IPS DF 6.9 (cell line): ENCODE data around the gene NOSTRIN.
"Not testable (repeated sequence)": the region's sequence is repeated elsewhere in the genome, so short reads cannot be mapped to it uniquely, and the experiment has no call there.

Source experiments
- DNase-seq: peaks from one replicate; pipeline ENCODE4 v3.0.0-alpha.2; 2013; ENCODE audit warnings: low read depth, low spot score
- H3K27ac ChIP-seq: one replicate; pipeline ENCODE4 v1.5.1; 2013; ENCODE audit warnings: low read length, control low read depth
- H3K27me3 ChIP-seq: 2 replicates; pipeline ENCODE4 v1.6.1; 2013; ENCODE audit warnings: mild to moderate bottlenecking, low read length; ENCODE audit not compliant: control insufficient read depth, insufficient read depth
- H3K36me3 ChIP-seq: 2 replicates; pipeline ENCODE4 v1.6.1; 2013; ENCODE audit warnings: low read length; ENCODE audit not compliant: control insufficient read depth, insufficient read depth
- H3K4me1 ChIP-seq: 2 replicates; pipeline ENCODE4 v1.6.1; 2013; ENCODE audit warnings: low read length; ENCODE audit not compliant: control insufficient read depth, insufficient read depth
- H3K4me3 ChIP-seq: 2 replicates; pipeline ENCODE4 v1.5.1; 2013; ENCODE audit warnings: mild to moderate bottlenecking, low read length
- H3K9me3 ChIP-seq: 2 replicates; pipeline ENCODE4 v1.6.1; 2013; ENCODE audit warnings: low read length, inconsistent platforms; ENCODE audit not compliant: control insufficient read depth, insufficient read depth
- WGBS: extraction: QIAGEN DNeasy Blood & Tissue Kit; methylation state at CpG from one replicate; pipeline ENCODE4 v1.1.7; 2013; ENCODE audit warnings: mixed read lengths, missing lambda C conversion rate; ENCODE audit not compliant: insufficient read length, insufficient coverage; 5-methylcytosine and 5-hydroxymethylcytosine counted together

NOSTRIN gene

DNA sequence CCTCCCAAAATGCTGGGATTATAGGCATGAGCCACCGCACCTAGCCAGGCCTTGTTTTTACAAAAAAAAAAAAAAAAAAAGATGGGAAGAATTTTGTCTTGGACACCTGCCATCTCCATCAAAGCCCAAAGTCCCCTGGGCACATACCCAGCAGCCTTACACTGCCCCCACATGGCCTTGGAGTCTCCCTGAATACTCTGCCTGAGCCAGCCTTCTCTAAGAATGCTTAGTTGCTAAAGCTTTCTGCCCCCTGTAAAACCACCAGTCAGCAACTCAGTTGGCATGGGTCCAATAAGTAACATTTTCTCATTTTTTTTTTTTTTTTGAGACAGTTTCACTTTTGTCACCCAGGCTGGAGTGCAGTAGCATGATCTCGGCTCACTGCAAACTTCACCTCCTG, 47.2 kb downstream of the NOSTRIN start:
- WGBS = no CpG with 5 or more reads among the region's 2 CpGs
- DNase-seq = peak; percentile 11

DNA sequence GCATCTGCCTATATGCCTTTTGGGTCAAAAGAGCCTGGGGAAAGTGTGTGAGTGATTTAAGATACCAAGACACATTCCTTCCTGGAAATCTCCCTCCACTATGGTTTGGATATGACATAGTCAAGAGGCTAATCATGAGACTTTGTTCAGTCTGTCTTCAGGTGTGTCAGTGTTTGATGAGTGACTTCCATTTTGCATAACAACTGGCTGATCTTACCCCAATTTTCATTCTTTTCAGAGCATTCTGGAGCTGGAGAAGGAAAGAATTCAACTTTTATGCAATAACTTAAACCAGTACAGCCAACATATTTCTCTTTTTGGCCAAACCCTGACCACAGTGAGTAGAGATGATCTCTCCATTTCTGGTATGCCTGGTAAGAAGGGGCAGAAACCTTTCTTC, 48.4 kb downstream of the NOSTRIN start:
- DNase-seq = no peak
- Histone ChIP-seq H3K27me3 (no peaks in the 10 kb centered on the region), H3K4me3 (no peak overlapping the region), H3K36me3 (no peaks in the 10 kb centered on the region), H3K27ac (no peak overlapping the region), H3K4me1 (no peaks in the 10 kb centered on the region), H3K9me3 (no peaks in the 10 kb centered on the region)

More for the DNA sequence above, 47.2 kb downstream of the NOSTRIN start:
- no peaks in the 10 kb centered on the region for H3K36me3 ChIP-seq
- no peaks in the 10 kb centered on the region for H3K4me1 ChIP-seq
- H3K9me3 ChIP-seq = no peaks in the 10 kb centered on the region
- H3K27me3 ChIP-seq = no peaks in the 10 kb centered on the region
- H3K4me3 ChIP-seq = no peak overlapping the region
- H3K27ac ChIP-seq = no peak overlapping the region

DNA sequence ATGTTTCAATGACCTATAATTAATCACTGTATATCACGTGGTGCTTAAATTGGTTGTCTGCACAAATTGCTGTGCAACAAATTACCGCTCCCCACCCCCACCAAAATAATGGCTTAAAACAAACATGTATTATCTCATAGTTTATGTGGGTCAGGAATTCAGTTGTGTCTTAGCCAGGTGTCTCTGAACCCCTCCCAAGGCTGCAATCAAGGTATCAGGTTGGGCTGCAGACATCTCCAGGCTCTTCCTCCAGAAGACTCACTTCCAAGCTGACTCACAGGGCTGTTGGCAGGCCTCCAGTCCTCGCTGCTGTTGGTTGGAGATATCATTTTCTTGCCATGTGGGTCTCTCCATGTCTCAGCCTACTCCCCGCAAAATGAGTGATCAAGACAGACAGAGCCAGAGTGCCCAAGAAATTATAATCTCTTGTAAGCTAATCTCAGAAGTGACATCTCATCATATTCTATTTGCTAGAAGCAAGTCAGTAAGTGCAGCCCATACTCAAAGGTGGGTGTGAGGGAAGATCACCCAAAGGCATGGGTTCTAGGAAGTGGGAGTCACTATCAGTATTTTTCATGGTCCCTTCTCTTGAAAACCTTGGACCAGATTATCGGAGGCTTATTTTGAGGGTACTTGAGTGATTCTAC, 49.4 kb downstream of the NOSTRIN start:
- H3K4me3 ChIP-seq = no peak overlapping the region
- WGBS = no CpG with 5 or more reads among the region's 5 CpGs
- H3K4me1 ChIP-seq = no peaks in the 10 kb centered on the region
- no peak for DNase-seq
- no peak overlapping the region for H3K27ac ChIP-seq
- H3K36me3 ChIP-seq = no peaks in the 10 kb centered on the region
- H3K9me3 ChIP-seq = no peaks in the 10 kb centered on the region
- no peaks in the 10 kb centered on the region for H3K27me3 ChIP-seq

DNA sequence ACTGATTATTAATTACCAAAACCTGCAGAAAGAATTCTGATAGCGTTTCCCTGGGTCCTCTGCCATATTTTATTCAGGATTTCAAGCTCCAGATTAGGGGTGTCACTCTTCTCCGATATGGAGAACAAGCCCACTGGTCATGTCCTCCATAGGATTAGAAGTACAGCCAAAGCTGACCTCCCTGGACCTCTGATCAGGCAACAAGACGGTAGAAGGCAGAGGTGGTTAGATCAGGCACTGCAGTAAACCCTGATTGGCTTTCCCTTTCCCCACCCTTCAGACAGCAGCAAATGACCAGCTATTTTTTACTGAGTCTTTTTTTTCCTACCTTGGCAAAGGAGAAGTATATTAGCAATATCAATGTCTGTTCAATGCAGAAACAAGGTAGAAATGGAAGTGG, 50.0 kb downstream of the NOSTRIN start:
- H3K4me3 ChIP-seq = no peak overlapping the region
- no peaks in the 10 kb centered on the region for H3K27me3 ChIP-seq
- H3K36me3 ChIP-seq = no peaks in the 10 kb centered on the region
- no peak for DNase-seq
- no peaks in the 10 kb centered on the region for H3K4me1 ChIP-seq
- no peak overlapping the region for H3K27ac ChIP-seq
- no CpG with 5 or more reads among the region's 3 CpGs for WGBS
- H3K9me3 ChIP-seq = no peaks in the 10 kb centered on the region

DNA sequence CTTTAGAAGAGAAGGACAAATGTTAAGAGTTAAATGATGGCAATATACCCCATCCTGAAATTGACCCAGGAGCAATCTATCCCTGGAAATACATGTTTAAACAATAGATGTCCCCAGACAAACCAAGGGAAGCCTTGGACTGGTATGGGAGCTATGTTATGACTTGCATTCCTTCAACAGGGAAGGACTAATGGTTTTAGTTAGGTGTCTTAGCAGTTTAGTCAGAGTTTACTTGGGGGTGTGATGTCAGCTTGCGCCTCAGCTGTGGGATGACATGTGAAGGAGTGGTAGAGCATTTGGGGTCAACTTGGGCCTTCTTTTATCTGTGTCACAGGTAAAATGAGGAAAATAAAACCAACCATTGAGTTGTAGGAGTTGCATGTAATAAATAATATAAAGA, 51.0 kb downstream of the NOSTRIN start:
- H3K36me3 ChIP-seq = peaks cover 2% of the 10 kb centered on the region; the same call in 1 of the 2 replicates
- WGBS = no CpG with 5 or more reads among the region's 1 CpG

DNA sequence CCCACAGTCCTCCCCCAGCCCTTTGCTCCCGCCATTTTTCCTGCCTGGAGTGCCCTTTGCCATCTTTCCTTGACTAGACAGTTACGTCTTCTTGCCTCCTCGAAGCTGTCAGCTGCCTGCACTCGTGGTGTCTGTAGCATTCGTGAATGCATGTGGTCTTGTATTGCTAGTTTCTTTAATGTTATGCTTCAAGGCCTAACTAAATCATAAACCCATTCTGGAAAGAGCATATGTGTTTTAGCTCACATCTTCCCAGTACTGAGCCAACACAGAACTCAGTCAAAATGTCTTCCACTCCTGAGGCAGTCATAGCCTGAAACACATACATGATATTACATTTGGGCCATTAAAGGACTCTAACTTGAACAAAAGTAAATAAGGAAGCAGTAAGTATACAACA, 52.2 kb downstream of the NOSTRIN start:
- H3K27me3 ChIP-seq = no peaks in the 10 kb centered on the region
- no peak overlapping the region for H3K27ac ChIP-seq
- no peaks in the 10 kb centered on the region for H3K9me3 ChIP-seq
- H3K4me1 ChIP-seq = no peaks in the 10 kb centered on the region
- WGBS = no CpG with 5 or more reads among the region's 5 CpGs
- no peak for DNase-seq
- H3K36me3 ChIP-seq = peaks cover 2% of the 10 kb centered on the region; the same call in 1 of the 2 replicates
- H3K4me3 ChIP-seq = no peak overlapping the region

More for the DNA sequence above, 51.0 kb downstream of the NOSTRIN start:
- Histone ChIP-seq H3K9me3 (no peaks in the 10 kb centered on the region), H3K27ac (no peak overlapping the region), H3K4me3 (no peak overlapping the region), H3K27me3 (no peaks in the 10 kb centered on the region), H3K4me1 (no peaks in the 10 kb centered on the region)
- no peak for DNase-seq

DNA sequence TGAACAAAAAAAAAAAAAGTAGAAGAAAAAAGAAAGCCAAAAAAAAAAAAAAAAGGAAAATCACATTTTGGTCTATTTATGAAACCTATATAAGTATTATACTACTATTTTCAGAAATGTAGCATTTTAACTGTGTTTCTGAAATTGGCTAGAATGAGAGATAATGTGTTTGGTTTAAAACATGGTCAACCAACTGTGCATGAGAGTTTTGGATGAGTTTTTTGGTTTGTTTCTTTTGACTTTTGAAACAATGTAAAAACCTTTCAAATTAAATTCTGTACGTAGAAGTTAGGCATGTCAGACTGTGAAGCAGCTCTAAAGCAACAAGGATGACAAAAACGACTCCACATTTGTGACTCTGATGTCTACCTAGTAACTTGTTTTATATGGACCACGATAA, 53.2 kb downstream of the NOSTRIN start:
- WGBS = no CpG with 5 or more reads among the region's 3 CpGs
- Histone ChIP-seq H3K27me3 (no peaks in the 10 kb centered on the region), H3K9me3 (no peaks in the 10 kb centered on the region), H3K36me3 (peaks cover 2% of the 10 kb centered on the region; the same call in 1 of the 2 replicates), H3K27ac (no peak overlapping the region), H3K4me1 (no peaks in the 10 kb centered on the region), H3K4me3 (no peak overlapping the region)
- no peak for DNase-seq

DNA sequence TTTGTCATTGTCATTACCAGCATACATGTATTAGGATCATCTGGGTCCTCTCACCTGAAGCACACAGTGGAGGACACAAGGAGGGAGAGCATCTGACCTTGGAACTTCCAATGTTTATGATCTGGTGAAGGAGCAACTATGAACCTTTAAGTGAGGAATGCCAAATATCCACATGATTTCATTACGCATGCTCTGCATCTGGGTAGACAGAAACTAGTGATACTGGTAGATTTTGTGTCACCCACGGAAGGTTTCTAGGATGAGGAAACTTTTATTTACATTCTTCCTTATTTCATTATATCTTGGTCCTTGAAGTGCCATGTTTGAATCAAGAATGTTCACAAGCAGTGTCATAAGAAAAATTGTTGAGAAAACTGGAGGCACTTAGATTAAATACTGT, 55.7 kb downstream of the NOSTRIN start:
- H3K27ac ChIP-seq = no peak overlapping the region
- H3K36me3 ChIP-seq = peaks cover 2% of the 10 kb centered on the region; the same call in 1 of the 2 replicates
- no CpG with 5 or more reads among the region's 2 CpGs for WGBS
- no peaks in the 10 kb centered on the region for H3K9me3 ChIP-seq
- H3K4me3 ChIP-seq = no peak overlapping the region
- H3K4me1 ChIP-seq = no peaks in the 10 kb centered on the region
- DNase-seq = no peak
- H3K27me3 ChIP-seq = no peaks in the 10 kb centered on the region

DNA sequence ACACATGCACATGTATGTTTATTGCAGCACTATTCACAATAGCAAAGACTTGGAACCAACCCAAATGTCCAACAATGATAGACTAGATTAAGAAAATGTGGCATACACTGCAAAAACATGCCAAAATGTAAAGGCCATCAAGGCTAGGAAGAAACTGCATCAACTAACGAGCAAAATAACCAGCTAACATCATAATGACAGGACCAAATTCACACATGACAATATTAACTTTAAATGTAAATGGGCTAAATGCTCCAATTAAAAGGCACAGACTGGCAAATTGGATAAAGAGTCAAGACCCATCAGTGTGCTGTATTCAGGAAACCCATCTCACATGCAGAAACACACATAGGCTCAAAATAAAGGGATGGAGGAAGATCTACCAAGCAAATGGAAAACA, 64.7 kb downstream of the NOSTRIN start:
- H3K4me1 ChIP-seq, H3K9me3 ChIP-seq, H3K27ac ChIP-seq, H3K36me3 ChIP-seq, H3K4me3 ChIP-seq, DNase-seq, H3K27me3 ChIP-seq: not testable (repeated sequence)
- no CpG with 5 or more reads among the region's 1 CpG for WGBS

DNA sequence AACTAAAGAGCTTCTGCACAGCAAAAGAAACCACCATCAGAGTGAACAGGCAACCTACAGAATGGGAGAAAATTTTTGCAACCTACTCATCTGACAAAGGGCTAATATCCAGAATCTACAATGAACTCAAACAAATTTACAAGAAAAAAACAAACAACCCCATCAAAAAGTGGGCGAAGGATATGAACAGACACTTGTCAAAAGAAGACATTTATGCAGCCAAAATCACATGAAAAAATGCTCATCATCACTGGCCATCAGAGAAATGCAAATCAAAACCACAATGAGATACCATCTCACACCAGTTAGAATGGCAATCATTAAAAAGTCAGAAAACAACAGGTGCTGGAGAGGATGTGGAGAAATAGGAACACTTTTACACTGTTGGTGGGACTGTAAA, 67.9 kb downstream of the NOSTRIN start:
- H3K4me1 ChIP-seq, H3K4me3 ChIP-seq, H3K27me3 ChIP-seq, H3K36me3 ChIP-seq, DNase-seq, H3K9me3 ChIP-seq, H3K27ac ChIP-seq: not testable (repeated sequence)
- no CpG with 5 or more reads among the region's 1 CpG for WGBS

DNA sequence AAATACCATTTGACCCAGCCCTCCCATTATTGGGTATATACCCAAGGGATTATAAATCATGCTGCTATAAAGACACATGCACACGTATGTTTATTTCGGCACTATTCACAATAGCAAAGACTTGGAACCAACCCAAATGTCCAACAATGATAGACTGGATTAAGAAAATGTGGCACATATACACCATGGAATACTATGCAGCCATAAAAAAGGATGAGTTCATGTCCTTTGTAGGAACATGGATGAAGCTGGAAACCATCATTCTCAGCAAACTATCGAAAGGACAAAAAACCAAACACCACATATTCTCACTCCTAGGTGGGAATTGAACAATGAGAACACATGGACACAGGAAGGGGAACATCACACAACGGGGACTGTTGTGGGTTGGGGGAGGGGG, 68.4 kb downstream of the NOSTRIN start:
- H3K4me1 ChIP-seq, H3K9me3 ChIP-seq, H3K27ac ChIP-seq, H3K4me3 ChIP-seq, DNase-seq, H3K27me3 ChIP-seq, H3K36me3 ChIP-seq: not testable (repeated sequence)
- WGBS = no CpG with 5 or more reads among the region's 4 CpGs
